CD4-positive, CD25-positive, alpha-beta regulatory T cell (primary cell): Measurements from ENCODE around the gene PHKG2. TPM values are rescaled to one million over a fixed set of nuclear protein-coding genes. Genes with fewer than 3 reads are reported as not detected.

Experiments used
- ATAC-seq, 2 donors: fragments of 150-1000 bp; cut with Tn5 transposase; one replicate each; pipeline ENCODE4 v1.10.0; 2021; ENCODE audit warnings: low read depth in 2 of 2, moderate number of reproducible peaks in 2 of 2, moderate library complexity in 1 of 2
- DNase-seq, 3 donors: peaks; one replicate each; pipeline versions ENCODE4 v3.0.0 to v3.0.0-alpha.2; 2012 to 2022; ENCODE audit warnings: mixed read lengths in 1 of 3
- H3K27ac ChIP-seq: one replicate; pipeline ENCODE4 v1.7.0; 2013; ENCODE audit warnings: mild to moderate bottlenecking, low read length; ENCODE audit not compliant: insufficient read depth, poor library complexity, severe bottlenecking
- H3K27me3 ChIP-seq: one replicate; pipeline ENCODE4 v1.7.0; 2013; ENCODE audit warnings: low read length; ENCODE audit not compliant: control insufficient read depth, insufficient read depth
- H3K36me3 ChIP-seq: one replicate; pipeline ENCODE4 v1.7.0; 2013; ENCODE audit warnings: mild to moderate bottlenecking, low read length, moderate library complexity; ENCODE audit not compliant: control insufficient read depth, insufficient read depth
- H3K4me1 ChIP-seq: 2 replicates; pipeline ENCODE4 v1.7.0; 2013; ENCODE audit warnings: mild to moderate bottlenecking, low read length; ENCODE audit not compliant: insufficient read depth, control insufficient read depth, poor library complexity, severe bottlenecking
- H3K4me3 ChIP-seq: one replicate; pipeline ENCODE4 v1.7.0; 2013; ENCODE audit warnings: low read depth, mild to moderate bottlenecking, low read length, moderate library complexity
- H3K9me3 ChIP-seq, 2 experiments: 1 replicate in 1 of 2; 2 replicates in 1 of 2; pipeline ENCODE4 v1.7.0; 2013; ENCODE audit warnings: low read length in 2 of 2, mild to moderate bottlenecking in 1 of 2, moderate library complexity in 1 of 2; ENCODE audit not compliant: control insufficient read depth in 2 of 2
- H3K27ac Mint-ChIP-seq, 3 donors: one replicate each; pipeline ENCODE4 v1.8.0; 2020 to 2022; ENCODE audit warnings: mild to moderate bottlenecking in 3 of 3, mixed read lengths in 3 of 3, moderate library complexity in 2 of 3
- H3K27me3 Mint-ChIP-seq: one replicate; pipeline ENCODE4 v1.8.0; 2022; ENCODE audit warnings: mild to moderate bottlenecking, mixed read lengths
- H3K36me3 Mint-ChIP-seq: one replicate; pipeline ENCODE4 v1.8.0; 2020; ENCODE audit warnings: mixed read lengths
- H3K4me1 Mint-ChIP-seq, 4 donors: one replicate each; pipeline ENCODE4 v1.8.0; 2020 to 2022; ENCODE audit warnings: mixed read lengths in 4 of 4, mild to moderate bottlenecking in 1 of 4
- H3K4me3 Mint-ChIP-seq, 4 donors: one replicate each; pipeline ENCODE4 v1.8.0; 2020 to 2022; ENCODE audit warnings: mild to moderate bottlenecking in 4 of 4, mixed read lengths in 4 of 4, moderate library complexity in 3 of 4
- H3K9me3 Mint-ChIP-seq, 7 donors: one replicate each; pipeline ENCODE4 v1.8.0; 2020 to 2022; ENCODE audit warnings: mixed read lengths in 7 of 7, mild to moderate bottlenecking in 3 of 7, moderate library complexity in 2 of 7
- polyA plus RNA-seq, 4 donors: library from polyadenylated mRNA; unstranded; fragments of 300-500 nt; fragmentation: Illumina TruSeq; gene quantifications; one replicate each; pipeline ENCODE4 v1.2.3, GENCODE V29; 2021
- total RNA-seq: library from RNA; stranded (reverse); gene quantifications from one replicate; pipeline ENCODE4 v1.2.3, GENCODE V29; 2022

The PHKG2 gene
- total and polyA plus RNA-seq, 5 donors from 2014 or later, result 39.5 to 48.5 (median 43.9) TPM

- H3K4me1 Mint-ChIP-seq, result peaks cover 0 to 16% (median 7%) of the 10 kb centered on the region in 4 donors
- H3K4me3 ChIP-seq, result peak within 1 kb of the TSS; percentile 32
- peaks cover 16% of the 10 kb centered on the region for H3K4me1 ChIP-seq
- no peaks in the 10 kb centered on the region for H3K36me3 ChIP-seq
- H3K27ac Mint-ChIP-seq, result peak within 1 kb of the TSS; percentile 41 to 78 (median 62)
- H3K27me3 Mint-ChIP-seq, result peaks cover 41% of the 10 kb centered on the region
- no peaks in the 10 kb centered on the region for H3K36me3 Mint-ChIP-seq
- H3K9me3 ChIP-seq, result no peaks in the 10 kb centered on the region
- H3K27ac ChIP-seq, result no peak within 1 kb of the TSS
- no peaks in the 10 kb centered on the region for H3K9me3 Mint-ChIP-seq
- peaks cover 7% of the 10 kb centered on the region for H3K27me3 ChIP-seq
- H3K4me3 Mint-ChIP-seq, result peak within 1 kb of the TSS; percentile 41 to 86 (median 84)
- no peak for DNase-seq
- peak; percentile 26 to 40 for ATAC-seq
These were observed 38.8 kb downstream of the PHKG2 start, which contains the start of gene ZNF629 for GRCh38 chr16:30786936-30787612. Gene ZNF629, minus strand, starts transcription at chr16:30787205. Its CDS starts 2,723 bp downstream, at chr16:30784482.

DNA sequence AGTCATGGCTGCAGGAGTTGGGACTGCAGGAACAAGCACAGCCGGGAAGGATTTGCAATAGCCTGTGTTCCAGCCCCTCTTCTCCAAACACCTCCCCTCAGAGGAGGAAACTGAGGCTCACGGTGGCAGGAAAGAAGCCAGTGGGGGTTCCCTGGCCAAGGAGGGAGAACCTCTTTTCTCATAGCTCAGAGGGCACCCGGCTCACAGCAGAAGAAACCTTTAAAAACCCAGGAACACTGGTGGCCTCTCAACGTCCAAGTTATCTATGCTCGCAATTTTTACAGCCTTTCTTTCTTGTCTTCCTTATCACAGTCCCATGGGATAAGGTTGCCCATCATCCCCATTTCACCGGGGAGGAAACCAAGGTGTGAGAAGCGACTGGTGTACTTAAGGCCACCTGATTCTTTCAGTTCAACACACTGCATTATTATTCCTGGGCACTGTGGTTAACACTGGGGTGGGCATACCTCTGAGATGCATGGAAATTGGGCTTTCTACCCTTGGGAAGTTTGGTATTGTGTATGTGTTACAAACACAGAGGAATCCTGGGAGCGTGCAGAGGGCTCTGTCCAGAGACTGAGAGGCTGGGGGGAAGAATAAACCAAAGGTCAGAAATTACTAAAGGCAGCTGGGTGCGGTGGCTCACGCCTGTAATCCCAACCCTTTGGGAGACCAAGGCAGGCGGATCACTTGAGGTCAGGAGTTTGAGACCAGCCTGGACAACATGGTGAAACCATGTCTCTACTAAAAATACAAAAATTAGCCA, 39.6 kb downstream of the PHKG2 start:
- H3K4me3 ChIP-seq, result peak overlapping the region; percentile 32
- no peaks in the 10 kb centered on the region for H3K36me3 ChIP-seq
- H3K9me3 Mint-ChIP-seq, result no peaks in the 10 kb centered on the region
- H3K27ac ChIP-seq, result no peak overlapping the region
- peaks cover 41% of the 10 kb centered on the region for H3K27me3 Mint-ChIP-seq
- no peak for ATAC-seq
- no peaks in the 10 kb centered on the region for H3K36me3 Mint-ChIP-seq
- H3K27me3 ChIP-seq, result peaks cover 7% of the 10 kb centered on the region
- H3K27ac Mint-ChIP-seq, result peak overlapping the region in 2 of 3 donors; percentile 41 to 78
- H3K4me3 Mint-ChIP-seq, result peak overlapping the region; percentile 41 to 86 (median 84)
- peaks cover 16% of the 10 kb centered on the region for H3K4me1 ChIP-seq
- DNase-seq, result no peak
- H3K9me3 ChIP-seq, result no peaks in the 10 kb centered on the region
- H3K4me1 Mint-ChIP-seq, result peaks cover 0 to 16% (median 7%) of the 10 kb centered on the region in 4 donors

GRCh38 chr16:30793508-30794069, 45.4 kb downstream of the PHKG2 start:
- Mint-ChIP-seq H3K4me3 (no peak overlapping the region), H3K36me3 (no peaks in the 10 kb centered on the region), H3K4me1 (no peaks in the 10 kb centered on the region), H3K27ac (no peak overlapping the region), H3K9me3 (no peaks in the 10 kb centered on the region), H3K27me3 (peaks cover 10% of the 10 kb centered on the region)
- Histone ChIP-seq H3K36me3 (no peaks in the 10 kb centered on the region), H3K4me1 (no peaks in the 10 kb centered on the region), H3K27ac (no peak overlapping the region), H3K4me3 (no peak overlapping the region), H3K27me3 (no peaks in the 10 kb centered on the region), H3K9me3 (no peaks in the 10 kb centered on the region)
- ATAC-seq, result no peak
- DNase-seq, result no peak

GRCh38 chr16:30794634-30795033, 46.4 kb downstream of the PHKG2 start:
- H3K9me3 Mint-ChIP-seq, result no peaks in the 10 kb centered on the region
- no peaks in the 10 kb centered on the region for H3K36me3 ChIP-seq
- H3K4me3 Mint-ChIP-seq, result no peak overlapping the region
- H3K4me1 Mint-ChIP-seq, result no peaks in the 10 kb centered on the region
- ATAC-seq (no peak), DNase-seq (no peak)
- H3K27me3 Mint-ChIP-seq, result peaks cover 4% of the 10 kb centered on the region
- H3K9me3 ChIP-seq, result no peaks in the 10 kb centered on the region
- peak overlapping the region in 1 of 3 donors; percentile 0 for H3K27ac Mint-ChIP-seq
- H3K36me3 Mint-ChIP-seq, result no peaks in the 10 kb centered on the region
- no peaks in the 10 kb centered on the region for H3K4me1 ChIP-seq
- H3K27ac ChIP-seq, result no peak overlapping the region
- H3K4me3 ChIP-seq, result no peak overlapping the region
- H3K27me3 ChIP-seq, result no peaks in the 10 kb centered on the region

DNA sequence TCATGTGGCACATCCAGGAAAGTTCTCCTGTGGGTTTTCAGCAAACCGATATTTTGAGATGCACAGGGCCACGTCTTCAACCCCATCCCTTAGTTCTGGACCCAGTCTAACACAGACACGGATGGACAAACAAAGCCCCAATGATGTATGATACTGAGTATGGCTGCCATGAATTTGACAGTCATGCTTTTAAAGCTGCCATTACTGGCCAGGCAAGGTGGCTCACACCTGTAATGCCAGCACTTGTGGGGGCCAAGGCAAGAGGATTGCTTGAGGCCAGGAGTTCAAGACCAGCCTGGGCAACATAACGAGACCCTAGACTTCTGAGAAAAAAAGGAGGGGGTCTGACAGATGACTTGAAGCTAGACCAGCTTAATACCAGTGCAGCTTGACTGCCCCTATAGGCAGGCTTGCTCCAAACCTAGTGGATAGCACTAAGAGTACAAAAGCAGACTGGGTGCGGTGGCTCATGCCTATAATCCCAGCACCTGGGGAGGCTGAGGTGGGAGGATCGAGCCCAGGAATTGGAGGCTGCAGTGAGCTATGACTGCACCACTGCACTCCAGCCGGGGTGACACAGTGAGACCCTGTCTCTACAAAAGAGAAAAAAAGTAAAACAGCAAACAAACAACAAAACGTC, 49.6 kb downstream of the PHKG2 start:
- H3K36me3 Mint-ChIP-seq, result no peaks in the 10 kb centered on the region
- ATAC-seq (no peak), DNase-seq (no peak)
- H3K27ac Mint-ChIP-seq, result no peak overlapping the region
- Histone ChIP-seq H3K9me3 (no peaks in the 10 kb centered on the region), H3K36me3 (no peaks in the 10 kb centered on the region), H3K27me3 (no peaks in the 10 kb centered on the region), H3K4me1 (no peaks in the 10 kb centered on the region), H3K27ac (no peak overlapping the region), H3K4me3 (no peak overlapping the region)
- no peaks in the 10 kb centered on the region for H3K4me1 Mint-ChIP-seq
- no peak overlapping the region for H3K4me3 Mint-ChIP-seq
- H3K27me3 Mint-ChIP-seq, result peaks cover 4% of the 10 kb centered on the region
- no peaks in the 10 kb centered on the region for H3K9me3 Mint-ChIP-seq

Other genes with a start within 250 kb of the PHKG2 start
- gene ZNF768, start 221.9 kb upstream of the PHKG2 start, total RNA-seq, result 4.0 TPM
- 1 to 10 TPM in 1 of 4 donors, under 1 TPM in 3; 0.40 to 1.2 (median 0.66) TPM for gene ZNF768, start 221.9 kb upstream of the PHKG2 start, polyA plus RNA-seq
- gene ZNF747, start 213.6 kb upstream of the PHKG2 start, total RNA-seq, result 5.0 TPM
- gene ZNF747, start 213.6 kb upstream of the PHKG2 start, polyA plus RNA-seq, result 1 to 10 TPM; 6.4 to 9.4 (median 8.6) TPM
- gene ZNF764, start 190.1 kb upstream of the PHKG2 start, total RNA-seq, result 15.6 TPM
- 1 to 10 TPM; 4.8 to 6.5 (median 5.7) TPM for gene ZNF764, start 190.1 kb upstream of the PHKG2 start, polyA plus RNA-seq
- gene ZNF688, start 176.7 kb upstream of the PHKG2 start, total RNA-seq, result 12.1 TPM
- gene ZNF688, start 176.7 kb upstream of the PHKG2 start, polyA plus RNA-seq, result 10 to 100 TPM; 34.5 to 59.1 (median 50.5) TPM
- gene ZNF785, start 162.7 kb upstream of the PHKG2 start, total RNA-seq, result 9.3 TPM
- gene ZNF785, start 162.7 kb upstream of the PHKG2 start, polyA plus RNA-seq, result 1 to 10 TPM; 1.4 to 3.5 (median 2.5) TPM
- 14.0 TPM for gene ZNF689, start 138.0 kb upstream of the PHKG2 start, total RNA-seq
- 10 to 100 TPM in 2 of 4 donors, 1 to 10 TPM in 2; 8.1 to 16.0 (median 12.2) TPM for gene ZNF689, start 138.0 kb upstream of the PHKG2 start, polyA plus RNA-seq
- 104 TPM for gene PRR14, start 97.5 kb upstream of the PHKG2 start, total RNA-seq
- gene PRR14, start 97.5 kb upstream of the PHKG2 start, polyA plus RNA-seq, result 10 to 100 TPM; 12.7 to 15.5 (median 13.8) TPM
- 179 TPM for gene FBRS, start 90.0 kb upstream of the PHKG2 start, total RNA-seq
- 1 to 10 TPM; 2.3 to 4.2 (median 3.3) TPM for gene FBRS, start 90.0 kb upstream of the PHKG2 start, polyA plus RNA-seq
- gene SRCAP, start 49.3 kb upstream of the PHKG2 start, total RNA-seq, result 83.0 TPM
- gene SRCAP, start 49.3 kb upstream of the PHKG2 start, polyA plus RNA-seq, result 10 to 100 TPM in 1 of 4 donors, 1 to 10 TPM in 3; 4.9 to 12.4 (median 7.5) TPM
- 1.8 TPM for gene CFAP119, start 13.6 kb downstream of the PHKG2 start, total RNA-seq
- 1 to 10 TPM in 1 of 4 donors, under 1 TPM in 2, not detected in 1; 0.23 to 1.5 (median 0.59) TPM for gene CFAP119, start 13.6 kb downstream of the PHKG2 start, polyA plus RNA-seq
- 66.2 TPM for gene RNF40, start 13.9 kb downstream of the PHKG2 start, total RNA-seq
- 10 to 100 TPM; 19.0 to 26.9 (median 22.9) TPM for gene RNF40, start 13.9 kb downstream of the PHKG2 start, polyA plus RNA-seq
- 0.49 TPM for gene ZNF629, start 38.8 kb downstream of the PHKG2 start, total RNA-seq
- gene ZNF629, start 38.8 kb downstream of the PHKG2 start, polyA plus RNA-seq, result under 1 TPM; 0.23 to 0.79 (median 0.39) TPM
- 22.9 TPM for gene BCL7C, start 145.7 kb downstream of the PHKG2 start, total RNA-seq
- 10 to 100 TPM; 31.4 to 43.7 (median 41.2) TPM for gene BCL7C, start 145.7 kb downstream of the PHKG2 start, polyA plus RNA-seq
- 0.30 TPM for gene CTF1, start 148.2 kb downstream of the PHKG2 start, total RNA-seq
- gene CTF1, start 148.2 kb downstream of the PHKG2 start, polyA plus RNA-seq, result not detected
- 13.0 TPM for gene FBXL19, start 175.1 kb downstream of the PHKG2 start, total RNA-seq
- gene FBXL19, start 175.1 kb downstream of the PHKG2 start, polyA plus RNA-seq, result under 1 TPM in 3 of 4 donors, not detected in 1; 0.14 to 0.21 (median 0.17) TPM
- gene ORAI3, start 200.6 kb downstream of the PHKG2 start, total RNA-seq, result 7.7 TPM
- gene ORAI3, start 200.6 kb downstream of the PHKG2 start, polyA plus RNA-seq, result 10 to 100 TPM; 30.7 to 34.7 (median 31.7) TPM
- 35.2 TPM for gene SETD1A, start 209.3 kb downstream of the PHKG2 start, total RNA-seq
- gene SETD1A, start 209.3 kb downstream of the PHKG2 start, polyA plus RNA-seq, result 1 to 10 TPM in 1 of 4 donors, under 1 TPM in 3; 0.33 to 1.4 (median 0.63) TPM
- gene HSD3B7, start 236.8 kb downstream of the PHKG2 start, total RNA-seq, result not detected
- gene HSD3B7, start 236.8 kb downstream of the PHKG2 start, polyA plus RNA-seq, result under 1 TPM in 2 of 4 donors, not detected in 2; 0.07 to 0.31 TPM